ENCODE results near the gene MAPK8IP3. TPM values are rescaled to one million over a fixed set of nuclear protein-coding genes. Genes with fewer than 3 reads are reported as not detected.

Gene MAPK8IP3, protein sequence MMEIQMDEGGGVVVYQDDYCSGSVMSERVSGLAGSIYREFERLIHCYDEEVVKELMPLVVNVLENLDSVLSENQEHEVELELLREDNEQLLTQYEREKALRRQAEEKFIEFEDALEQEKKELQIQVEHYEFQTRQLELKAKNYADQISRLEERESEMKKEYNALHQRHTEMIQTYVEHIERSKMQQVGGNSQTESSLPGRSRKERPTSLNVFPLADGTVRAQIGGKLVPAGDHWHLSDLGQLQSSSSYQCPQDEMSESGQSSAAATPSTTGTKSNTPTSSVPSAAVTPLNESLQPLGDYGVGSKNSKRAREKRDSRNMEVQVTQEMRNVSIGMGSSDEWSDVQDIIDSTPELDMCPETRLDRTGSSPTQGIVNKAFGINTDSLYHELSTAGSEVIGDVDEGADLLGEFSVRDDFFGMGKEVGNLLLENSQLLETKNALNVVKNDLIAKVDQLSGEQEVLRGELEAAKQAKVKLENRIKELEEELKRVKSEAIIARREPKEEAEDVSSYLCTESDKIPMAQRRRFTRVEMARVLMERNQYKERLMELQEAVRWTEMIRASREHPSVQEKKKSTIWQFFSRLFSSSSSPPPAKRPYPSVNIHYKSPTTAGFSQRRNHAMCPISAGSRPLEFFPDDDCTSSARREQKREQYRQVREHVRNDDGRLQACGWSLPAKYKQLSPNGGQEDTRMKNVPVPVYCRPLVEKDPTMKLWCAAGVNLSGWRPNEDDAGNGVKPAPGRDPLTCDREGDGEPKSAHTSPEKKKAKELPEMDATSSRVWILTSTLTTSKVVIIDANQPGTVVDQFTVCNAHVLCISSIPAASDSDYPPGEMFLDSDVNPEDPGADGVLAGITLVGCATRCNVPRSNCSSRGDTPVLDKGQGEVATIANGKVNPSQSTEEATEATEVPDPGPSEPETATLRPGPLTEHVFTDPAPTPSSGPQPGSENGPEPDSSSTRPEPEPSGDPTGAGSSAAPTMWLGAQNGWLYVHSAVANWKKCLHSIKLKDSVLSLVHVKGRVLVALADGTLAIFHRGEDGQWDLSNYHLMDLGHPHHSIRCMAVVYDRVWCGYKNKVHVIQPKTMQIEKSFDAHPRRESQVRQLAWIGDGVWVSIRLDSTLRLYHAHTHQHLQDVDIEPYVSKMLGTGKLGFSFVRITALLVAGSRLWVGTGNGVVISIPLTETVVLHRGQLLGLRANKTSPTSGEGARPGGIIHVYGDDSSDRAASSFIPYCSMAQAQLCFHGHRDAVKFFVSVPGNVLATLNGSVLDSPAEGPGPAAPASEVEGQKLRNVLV (N-terminal part only)
- 7.1 and 9.4 TPM in 2 replicates for total RNA-seq (2014; rRNA removed; shearing (Covaris generic))

DNA sequence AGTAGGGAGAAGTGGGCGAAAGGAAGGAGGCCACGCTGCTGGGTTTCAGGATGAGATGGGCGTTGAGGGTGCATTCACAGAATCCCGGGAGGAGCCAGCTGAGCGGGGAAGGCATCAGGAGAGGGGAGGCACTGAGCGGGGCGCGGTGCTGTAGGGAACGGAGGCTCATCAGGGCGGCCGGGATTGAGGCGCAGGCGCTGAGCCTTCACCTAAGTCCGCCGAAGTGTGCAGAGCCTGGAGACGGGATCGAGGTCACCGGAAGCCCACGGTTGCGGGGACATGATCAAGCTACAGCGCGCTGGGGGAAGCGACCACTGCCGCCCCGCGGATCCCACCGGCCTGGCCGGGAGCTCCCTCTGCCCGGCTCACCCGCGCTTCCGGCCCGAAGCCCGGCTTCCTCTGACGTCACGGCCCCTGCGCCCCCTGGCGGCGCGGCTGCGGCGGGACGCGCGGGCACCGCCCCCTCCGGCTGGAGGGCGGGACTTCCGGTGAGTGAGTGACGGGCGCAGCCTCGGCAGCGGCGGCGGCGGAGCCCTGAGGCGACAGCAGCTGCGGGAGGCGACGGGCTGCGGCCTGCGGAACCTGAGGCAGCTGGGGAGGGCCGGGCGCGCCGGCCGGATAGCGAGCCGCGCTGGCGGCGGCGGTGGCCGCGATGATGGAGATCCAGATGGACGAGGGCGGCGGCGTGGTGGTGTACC, at the start of gene MAPK8IP3:
MAPK8IP3 (plus strand) TSS at position 508 of the 698 bp plus-strand sequence; CDS start at position 653, 145 bp downstream.
- DNase-seq (ENCODE audit: low read depth) = peak; percentile 81

DNA sequence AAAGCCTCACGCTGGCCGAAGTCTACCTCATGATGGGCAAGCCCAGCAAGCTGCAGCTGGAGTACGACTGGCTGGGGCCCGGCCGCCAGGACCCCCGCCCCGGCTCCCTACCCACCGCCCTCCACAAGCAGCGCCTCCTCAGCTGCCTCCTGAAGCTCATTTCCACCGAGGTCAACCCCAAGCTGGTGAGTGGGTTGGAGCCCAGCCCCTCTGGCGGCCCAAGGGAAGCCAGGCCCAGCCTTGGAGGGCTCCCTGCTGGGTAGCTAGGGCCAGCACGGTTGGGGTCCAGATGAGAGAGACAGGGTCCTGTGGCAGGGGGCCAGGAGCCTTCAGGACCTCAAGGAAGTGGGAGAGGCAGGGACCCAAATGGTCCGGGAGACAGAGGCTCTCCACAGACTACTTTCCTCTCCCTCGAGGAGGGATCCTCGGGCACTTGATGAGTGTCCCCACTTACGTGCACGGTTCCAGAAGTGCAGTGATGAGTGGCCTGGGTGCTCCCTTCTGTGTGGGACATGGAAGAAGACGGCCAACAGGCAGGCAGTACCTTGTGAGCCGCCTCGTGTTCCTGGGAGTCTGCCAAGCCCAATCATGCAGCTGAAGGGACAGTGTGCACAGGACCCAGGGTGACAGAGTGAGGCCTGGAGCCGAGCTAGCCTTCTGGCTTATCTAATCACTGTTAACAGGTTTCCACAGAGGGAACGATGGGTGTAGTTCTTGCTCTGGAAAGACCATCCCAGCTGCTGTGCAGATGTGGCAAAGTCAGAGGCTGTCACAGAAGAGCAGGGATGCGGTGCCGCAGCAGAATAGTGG, 49.0 kb upstream of the MAPK8IP3 start:
- no peak for DNase-seq (ENCODE audit: low read depth)

DNA sequence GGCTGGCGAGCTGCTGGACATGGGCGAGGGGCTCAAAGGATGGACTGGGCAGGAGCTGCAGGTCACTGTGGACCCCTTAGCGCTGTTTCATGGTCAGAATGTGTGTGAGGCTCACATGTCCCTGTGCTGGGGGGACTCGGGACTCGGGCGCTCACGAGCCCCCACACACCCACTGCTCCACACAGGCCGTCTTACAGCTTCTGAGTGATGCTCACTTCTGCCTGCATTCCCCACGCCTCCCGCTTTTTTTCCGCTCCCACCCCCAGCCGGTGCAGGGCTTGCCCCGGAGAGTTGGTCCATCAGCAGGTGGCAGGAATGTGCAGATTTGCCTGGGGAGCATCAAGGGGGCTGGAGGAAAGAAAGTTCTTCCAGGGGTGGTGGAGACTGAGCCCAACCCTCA, 48.2 kb upstream of the MAPK8IP3 start:
- DNase-seq (ENCODE audit: low read depth) = no peak

DNA sequence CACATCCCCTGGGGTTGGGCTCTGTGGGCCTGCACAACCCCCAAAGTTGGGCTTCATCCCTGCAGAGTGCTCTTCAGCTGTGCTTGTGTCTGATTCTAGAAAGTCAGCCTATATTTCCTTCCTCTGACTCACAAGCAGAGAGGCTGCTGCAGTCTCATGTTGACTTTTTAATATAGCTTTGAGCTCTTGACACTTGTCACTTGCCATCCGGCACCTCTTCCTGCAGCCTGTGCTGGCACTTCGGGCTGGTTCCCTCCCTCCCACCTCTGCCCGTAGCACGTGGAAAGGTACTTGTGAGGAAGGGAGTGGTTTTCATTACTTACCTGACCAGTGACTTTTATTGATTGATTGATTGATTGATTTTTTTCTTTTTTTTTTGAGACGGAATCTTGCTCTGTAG, 47.0 kb upstream of the MAPK8IP3 start:
- no peak for DNase-seq (ENCODE audit: low read depth)

DNA sequence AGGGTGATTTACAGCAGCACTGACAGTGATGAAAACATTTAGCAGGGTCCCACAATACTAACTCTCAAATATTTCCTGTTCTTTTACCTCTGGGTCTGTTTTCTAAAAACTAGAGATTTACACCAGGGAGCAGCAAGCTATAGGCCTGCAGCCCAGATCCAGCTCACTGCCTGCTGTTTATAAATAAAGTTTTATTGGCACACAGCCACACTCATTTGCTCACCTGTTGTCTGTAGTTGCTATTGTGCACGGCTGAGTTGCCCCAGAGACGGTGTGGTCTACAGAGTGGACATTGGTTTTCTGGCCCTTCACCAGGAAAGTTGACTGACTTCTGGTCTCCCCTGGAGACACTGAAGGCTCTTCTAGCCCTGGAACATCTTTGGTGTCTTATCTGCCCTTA, 44.2 kb upstream of the MAPK8IP3 start:
- DNase-seq (ENCODE audit: low read depth) = no peak

DNA sequence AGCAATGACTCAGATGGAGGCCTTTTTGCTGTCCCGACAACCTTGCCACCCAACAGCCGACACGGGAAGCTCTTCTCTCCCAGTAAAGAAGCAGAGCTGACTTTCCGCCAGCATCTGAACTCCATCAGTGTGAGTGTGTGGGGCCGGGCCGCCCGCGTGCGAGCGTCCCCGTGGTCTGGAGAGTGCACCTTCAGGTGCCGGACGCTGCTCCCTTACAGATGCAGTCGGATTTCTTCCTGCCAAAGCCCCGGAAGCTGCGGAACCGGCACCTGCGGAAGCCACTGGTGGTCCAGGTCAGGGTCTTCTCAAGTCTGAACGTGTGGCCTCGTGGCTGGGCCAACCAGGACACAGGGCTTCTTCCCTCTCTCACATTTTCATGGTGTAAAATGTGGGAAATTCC, 43.5 kb upstream of the MAPK8IP3 start:
- DNase-seq (ENCODE audit: low read depth) = no peak

DNA sequence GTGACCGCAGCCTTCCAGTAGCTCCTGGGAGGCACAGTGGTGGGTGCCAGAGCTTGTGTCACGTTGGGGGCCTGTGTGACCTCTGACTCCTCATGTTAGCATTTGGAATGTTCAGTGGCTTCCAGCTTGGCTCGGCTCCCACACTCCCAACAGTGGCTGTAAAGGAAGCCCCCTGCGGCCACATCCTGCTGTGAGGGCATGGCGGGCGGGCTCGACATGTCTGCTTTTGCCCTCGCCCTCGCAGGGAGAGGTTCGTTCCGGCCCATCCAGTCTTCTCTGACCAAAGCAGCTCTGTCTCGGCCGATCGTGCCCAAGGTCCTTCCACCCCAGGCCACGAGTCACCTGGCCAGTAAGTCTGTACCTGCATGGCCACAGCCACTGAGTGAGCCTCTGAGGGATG, 40.2 kb upstream of the MAPK8IP3 start:
- no peak for DNase-seq (ENCODE audit: low read depth)

DNA sequence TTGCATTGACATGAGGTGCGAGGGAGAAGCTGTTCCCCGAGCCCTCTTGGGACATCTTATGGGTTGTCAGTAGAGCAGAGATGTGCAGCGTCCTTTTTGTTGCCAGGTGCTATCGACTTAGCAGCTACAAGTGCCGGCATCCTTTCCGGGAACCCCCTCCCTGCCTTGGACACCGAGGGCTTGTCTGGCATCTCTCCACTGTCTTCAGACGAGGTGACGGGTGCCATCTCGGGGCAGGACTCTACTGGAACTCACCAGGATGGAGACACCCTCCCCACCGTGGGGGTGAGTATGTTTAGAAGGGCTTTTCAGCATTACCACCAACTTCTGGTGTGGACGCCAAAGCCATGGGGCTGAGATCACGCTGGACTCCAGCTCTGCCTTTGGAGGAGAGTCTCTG, 39.7 kb upstream of the MAPK8IP3 start:
- no peak for DNase-seq (ENCODE audit: low read depth)

DNA sequence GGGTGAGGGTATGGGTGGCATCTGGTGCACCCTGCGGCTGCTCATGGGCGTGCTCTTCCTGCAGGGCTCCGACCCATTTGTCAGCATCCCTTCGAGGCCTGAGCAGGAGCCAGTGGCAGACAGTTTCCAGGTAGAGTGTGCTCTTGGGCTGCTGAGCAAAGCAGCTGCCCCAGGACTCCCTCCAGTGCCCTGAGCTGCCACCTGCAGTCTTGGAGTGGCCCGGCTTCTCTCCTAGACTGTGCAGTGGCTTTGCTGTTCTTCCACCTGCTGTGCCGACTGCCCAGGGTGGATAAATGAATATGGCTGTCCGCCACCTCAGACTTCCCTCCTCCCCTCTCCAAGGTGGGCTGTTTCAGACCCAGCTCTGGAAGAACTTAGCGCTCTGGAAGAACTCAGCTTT, 38.7 kb upstream of the MAPK8IP3 start:
- no peak for DNase-seq (ENCODE audit: low read depth)

DNA sequence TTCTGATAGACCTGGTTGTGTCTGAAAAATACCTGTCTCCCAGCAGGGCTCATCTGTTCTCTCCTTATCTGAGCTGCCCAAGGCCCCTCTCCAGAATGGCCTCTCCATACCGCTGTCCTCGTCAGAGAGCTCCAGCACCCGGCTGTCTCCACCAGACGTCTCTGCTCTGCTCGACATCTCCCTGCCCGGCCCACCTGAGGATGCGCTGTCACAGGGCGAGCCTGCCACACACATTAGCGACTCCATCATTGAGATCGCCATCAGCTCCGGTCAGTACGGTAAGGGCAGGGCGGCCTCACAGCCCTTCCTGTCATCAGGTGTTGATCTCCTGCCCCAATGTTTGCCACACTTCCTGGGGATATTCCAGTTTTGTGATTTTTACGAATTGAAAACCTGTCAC, 38.1 kb upstream of the MAPK8IP3 start:
- DNase-seq (ENCODE audit: low read depth) = no peak

DNA sequence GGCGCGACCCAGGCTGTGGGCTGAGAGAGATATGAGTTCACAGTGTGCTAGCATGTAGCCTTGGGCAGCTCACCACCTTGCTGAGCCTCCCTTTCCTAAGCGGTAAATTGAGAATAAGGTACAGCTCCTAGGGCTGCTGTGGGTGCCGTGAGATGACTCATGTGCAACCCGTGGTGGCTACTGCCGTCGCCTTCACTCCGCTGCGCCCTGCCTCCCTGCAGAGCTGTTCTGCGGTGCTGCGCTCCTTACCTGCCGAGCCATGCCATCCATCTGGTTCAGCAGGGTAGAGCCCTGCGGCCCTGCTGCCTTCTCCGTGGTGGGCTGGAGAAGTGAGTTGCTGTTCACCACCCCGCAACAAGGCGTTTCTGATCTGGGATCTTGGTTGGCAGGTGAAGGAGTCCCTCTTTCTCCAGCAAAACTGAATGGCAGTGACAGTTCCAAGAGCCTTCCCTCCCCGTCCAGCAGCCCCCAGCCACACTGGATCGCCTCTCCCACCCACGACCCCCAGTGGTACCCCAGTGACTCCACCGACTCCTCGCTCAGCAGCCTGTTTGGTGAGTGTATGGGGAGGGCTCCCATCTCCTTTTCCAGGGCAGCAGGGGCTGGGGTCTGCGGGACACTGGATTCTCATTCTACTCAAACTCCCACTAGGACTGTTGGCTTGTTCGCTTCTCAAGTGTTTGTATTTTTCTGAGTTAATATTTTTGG, 37.2 kb upstream of the MAPK8IP3 start:
- no peak for DNase-seq (ENCODE audit: low read depth)

DNA sequence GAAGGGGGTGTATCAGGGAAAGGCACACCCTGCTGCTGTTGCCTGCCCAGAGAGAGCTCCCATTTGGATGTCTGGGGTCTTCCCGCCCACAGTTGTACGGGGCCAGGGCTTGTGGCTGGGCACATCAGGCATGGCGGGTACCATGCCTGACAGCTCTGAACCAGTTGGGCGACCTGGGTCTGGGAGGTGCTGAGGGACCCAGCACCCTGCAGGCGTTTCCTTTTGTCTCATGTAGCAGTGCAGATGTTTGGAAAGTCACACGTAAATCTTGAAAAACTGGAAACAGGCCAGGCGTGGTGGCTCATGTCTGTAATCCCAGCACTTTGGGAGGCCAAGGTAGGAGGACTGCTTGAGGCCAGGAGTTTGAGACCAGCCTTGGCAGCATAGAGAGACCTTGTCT, 36.3 kb upstream of the MAPK8IP3 start:
- no peak for DNase-seq (ENCODE audit: low read depth)

DNA sequence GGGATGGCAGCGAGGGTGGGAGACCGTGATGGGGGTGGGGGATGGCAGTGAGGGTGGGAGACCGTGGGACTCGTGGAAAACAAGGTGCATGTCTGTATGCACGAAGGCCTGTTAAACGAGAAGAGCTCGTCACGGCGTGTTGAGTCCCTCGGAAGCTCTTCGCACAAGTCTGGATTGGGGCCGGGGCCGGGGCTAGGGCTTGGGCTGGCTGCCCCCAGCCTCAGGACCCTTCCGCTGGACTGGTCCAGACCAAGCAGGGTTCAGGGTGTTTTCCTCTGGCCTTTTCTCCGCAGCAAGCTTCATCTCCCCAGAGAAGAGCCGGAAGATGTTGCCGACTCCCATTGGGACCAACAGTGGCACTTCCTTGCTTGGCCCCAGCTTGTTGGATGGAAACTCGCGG, 35.6 kb upstream of the MAPK8IP3 start:
- DNase-seq (ENCODE audit: low read depth) = no peak

DNA sequence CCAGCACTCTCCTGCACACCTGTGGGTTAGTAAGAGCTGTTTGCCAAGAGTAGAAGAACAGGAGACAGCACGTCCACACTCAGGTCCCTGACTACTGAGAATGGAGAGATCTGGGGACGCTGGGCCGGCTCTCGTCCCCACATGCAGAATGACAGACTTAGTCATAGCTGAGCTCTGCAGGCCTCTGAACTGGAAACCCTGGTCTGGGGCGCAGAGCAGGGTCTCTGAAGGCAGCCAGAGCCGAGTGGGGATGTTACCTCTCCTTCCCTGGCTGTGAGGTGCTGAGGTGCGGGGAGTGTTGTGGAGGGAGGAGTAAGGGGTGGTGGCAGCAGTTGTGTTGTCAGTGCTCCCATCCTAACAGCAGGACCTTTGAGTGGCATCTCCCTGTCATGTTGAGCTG, 35.1 kb upstream of the MAPK8IP3 start:
- DNase-seq (ENCODE audit: low read depth) = no peak

DNA sequence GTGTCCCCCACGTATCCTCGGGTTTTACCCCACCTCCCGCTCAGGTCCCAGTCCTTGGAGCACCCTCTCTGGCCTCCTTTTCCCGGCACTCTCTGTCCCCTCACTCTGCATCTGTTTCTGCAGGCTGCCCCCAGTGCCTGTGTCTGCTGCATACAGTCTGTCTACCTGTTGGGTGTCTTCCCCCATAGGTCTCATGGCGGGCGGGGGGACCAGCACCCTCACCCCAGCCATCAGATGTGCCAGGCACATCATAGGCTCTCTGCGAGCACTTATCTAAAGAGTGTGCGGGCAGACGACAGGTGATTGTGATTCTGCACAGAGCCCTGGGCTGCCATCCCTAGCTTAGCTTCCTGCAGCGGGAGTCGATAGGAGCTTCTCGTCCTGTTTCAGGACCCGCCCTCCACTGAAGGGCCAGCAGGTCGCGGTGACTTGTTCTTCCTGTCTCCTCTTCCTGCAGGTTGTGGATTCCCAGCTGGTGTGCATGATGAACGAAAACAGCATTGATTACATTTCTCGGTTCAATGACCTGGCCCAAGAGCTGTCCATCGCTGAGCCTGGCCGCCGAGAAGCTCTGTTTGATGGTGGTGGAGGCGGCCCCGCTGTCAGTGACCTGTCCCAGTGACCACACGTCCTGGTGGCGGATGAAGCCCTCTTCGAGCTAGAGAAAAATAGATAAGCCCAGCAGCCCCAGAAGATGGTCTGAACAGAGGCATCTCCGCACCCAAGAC, 32.4 kb upstream of the MAPK8IP3 start:
- no peak for DNase-seq (ENCODE audit: low read depth)

DNA sequence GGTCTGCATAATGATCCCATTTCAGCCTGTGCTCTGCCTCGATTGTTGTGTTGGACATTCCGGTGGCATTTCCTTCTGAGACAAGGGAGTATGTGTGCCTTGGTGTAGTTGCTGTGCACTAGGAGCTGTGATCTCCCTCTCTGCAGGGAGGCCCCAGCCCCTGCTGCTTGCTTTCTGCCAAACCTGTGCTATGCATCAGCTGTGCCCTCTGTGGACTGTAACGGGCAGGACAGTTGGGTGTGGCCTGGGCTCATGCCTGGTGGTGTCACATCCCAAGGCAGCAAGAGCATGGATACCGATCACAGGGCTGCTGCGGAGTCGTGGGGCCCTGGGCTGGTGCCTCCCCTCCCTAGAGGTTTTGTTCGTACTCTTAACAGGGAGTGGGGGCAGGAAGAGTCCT, 31.7 kb upstream of the MAPK8IP3 start:
- DNase-seq (ENCODE audit: low read depth) = no peak

DNA sequence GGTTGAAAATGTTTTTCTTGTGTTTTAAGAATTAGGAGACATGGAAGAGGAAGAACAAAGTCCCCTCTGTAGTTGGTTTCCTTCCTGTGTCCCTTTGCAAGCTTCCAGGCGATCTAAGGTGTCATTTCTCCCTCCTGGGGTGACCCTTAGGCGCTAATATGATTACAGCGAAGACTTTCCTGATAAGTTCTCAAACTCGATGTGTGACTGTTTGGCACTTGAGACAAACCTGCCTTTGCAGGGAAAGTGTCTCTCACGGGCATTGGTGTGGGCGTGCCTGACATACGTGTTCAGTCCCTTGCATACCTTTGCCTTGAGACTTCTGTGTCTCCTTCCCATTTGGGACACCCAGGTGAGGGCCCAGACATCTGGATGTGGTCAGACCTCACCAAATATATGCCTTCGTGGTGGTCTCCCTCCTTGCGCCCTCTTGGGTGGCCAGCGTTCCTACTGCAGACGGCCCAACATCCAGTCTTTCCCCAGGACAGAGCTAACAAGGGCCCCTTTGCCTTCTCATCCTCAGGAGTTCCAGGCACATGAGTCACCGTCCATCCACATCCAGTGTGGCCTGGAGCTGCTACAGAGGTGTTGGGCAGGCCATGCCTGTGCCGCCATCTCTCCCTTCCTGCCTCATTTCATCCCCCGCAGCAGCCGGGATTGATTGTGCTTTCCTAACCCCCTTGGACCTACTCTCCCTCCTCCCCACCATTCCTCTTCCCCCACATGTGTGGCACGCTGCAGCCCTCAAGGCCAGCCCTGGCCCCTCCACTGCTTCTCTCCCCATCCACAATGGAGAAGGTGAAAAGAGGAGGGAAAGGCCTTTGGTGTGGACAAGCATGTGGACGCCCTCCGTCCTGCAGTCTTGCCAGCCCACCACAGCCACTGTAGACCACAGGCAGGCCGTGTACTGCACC, 31.0 kb upstream of the MAPK8IP3 start:
- DNase-seq (ENCODE audit: low read depth) = peak; percentile 87

DNA sequence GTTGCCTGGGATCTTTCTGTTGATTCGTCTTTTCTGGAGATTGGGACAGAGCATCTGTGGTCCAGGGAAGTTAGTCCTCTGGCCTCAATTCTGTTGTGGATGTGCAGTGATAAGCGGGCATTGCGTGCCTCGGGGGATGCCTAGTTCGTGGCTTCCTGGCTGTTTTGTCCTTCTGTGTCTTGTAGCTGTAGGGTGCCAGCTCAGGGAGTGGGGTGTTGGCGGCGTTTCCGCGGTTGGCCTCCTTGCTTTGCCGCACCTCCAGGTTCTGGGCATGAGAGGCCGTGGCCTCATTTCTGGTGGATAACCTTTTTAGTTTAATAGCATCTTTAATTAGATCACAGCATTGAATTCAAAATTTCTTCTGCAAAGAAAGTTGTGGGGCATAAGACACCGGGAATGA, 29.3 kb upstream of the MAPK8IP3 start:
- DNase-seq (ENCODE audit: low read depth) = no peak
